GM12875 (cell line): ENCODE measurements around the gene CDH5.

Experiments used
- H3K4me3 ChIP-seq: one replicate; pipeline ENCODE4 v1.5.1; 2011; ENCODE audit warnings: low read depth, low read length, control low read depth
- TF ChIP-seq, protein P1 (sequence below): IDR thresholded peaks from 2 replicates; pipeline ENCODE4 v1.5.1; 2011; ENCODE audit warnings: low read depth, mild to moderate bottlenecking, control low read depth, inconsistent platforms, low read length, moderate library complexity, borderline replicate concordance; ENCODE audit not compliant: insufficient read depth

Gene CDH5

DNA sequence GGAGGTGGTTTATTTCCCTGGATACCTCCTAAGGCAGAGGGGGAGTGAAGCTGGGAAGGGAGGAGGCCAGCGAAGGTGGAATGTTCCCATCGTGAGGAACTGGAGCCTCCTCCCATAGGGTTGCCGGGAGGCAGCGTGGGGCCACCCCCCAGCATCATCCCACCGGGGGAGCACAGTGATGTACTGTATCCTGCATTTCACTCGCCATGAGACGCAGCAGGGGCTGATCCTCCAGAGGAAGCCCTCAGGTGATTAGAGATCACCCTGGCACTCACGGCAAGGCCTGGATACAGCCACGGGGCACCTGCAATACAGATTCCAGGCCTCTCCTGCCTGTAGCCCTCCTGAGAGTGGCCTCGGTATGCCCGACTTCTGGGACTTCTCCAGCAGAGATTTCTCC lies 35.1 kb downstream of the CDH5 start:
- TF ChIP-seq, protein P1, sequence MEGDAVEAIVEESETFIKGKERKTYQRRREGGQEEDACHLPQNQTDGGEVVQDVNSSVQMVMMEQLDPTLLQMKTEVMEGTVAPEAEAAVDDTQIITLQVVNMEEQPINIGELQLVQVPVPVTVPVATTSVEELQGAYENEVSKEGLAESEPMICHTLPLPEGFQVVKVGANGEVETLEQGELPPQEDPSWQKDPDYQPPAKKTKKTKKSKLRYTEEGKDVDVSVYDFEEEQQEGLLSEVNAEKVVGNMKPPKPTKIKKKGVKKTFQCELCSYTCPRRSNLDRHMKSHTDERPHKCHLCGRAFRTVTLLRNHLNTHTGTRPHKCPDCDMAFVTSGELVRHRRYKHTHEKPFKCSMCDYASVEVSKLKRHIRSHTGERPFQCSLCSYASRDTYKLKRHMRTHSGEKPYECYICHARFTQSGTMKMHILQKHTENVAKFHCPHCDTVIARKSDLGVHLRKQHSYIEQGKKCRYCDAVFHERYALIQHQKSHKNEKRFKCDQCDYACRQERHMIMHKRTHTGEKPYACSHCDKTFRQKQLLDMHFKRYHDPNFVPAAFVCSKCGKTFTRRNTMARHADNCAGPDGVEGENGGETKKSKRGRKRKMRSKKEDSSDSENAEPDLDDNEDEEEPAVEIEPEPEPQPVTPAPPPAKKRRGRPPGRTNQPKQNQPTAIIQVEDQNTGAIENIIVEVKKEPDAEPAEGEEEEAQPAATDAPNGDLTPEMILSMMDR = no peak
- no peak overlapping the region for H3K4me3 ChIP-seq

DNA sequence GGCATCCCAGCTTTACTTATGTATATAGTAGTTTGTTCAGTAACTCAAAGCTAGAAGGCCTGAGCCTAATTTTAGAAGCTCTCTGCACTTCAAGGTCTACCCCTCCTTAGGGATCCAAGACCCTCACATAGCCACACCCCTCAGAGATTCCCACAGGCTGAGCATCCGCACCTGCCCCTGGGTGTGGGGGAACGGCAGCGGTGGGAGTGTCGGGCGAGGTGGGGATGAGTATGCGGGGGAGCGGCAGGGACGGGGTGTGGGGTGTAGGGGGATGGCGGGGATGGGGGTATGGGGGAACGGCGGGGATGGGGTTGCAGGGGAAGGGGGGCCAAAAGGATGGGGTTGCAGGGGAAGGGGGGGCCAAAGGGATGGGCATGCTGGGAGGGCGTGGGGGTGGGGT lies 35.7 kb downstream of the CDH5 start:
- TF ChIP-seq, protein P1 = no peak
- no peak overlapping the region for H3K4me3 ChIP-seq

DNA sequence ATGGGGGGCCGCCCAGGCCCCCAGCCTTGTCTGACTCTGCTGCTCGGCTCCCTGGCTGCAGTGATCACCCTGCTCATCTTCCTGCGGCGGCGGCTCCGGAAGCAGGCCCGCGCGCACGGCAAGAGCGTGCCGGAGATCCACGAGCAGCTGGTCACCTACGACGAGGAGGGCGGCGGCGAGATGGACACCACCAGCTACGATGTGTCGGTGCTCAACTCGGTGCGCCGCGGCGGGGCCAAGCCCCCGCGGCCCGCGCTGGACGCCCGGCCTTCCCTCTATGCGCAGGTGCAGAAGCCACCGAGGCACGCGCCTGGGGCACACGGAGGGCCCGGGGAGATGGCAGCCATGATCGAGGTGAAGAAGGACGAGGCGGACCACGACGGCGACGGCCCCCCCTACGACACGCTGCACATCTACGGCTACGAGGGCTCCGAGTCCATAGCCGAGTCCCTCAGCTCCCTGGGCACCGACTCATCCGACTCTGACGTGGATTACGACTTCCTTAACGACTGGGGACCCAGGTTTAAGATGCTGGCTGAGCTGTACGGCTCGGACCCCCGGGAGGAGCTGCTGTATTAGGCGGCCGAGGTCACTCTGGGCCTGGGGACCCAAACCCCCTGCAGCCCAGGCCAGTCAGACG lies 36.2 kb downstream of the CDH5 start:
- H3K4me3 ChIP-seq = no peak overlapping the region
- TF ChIP-seq, protein P1 = no peak

DNA sequence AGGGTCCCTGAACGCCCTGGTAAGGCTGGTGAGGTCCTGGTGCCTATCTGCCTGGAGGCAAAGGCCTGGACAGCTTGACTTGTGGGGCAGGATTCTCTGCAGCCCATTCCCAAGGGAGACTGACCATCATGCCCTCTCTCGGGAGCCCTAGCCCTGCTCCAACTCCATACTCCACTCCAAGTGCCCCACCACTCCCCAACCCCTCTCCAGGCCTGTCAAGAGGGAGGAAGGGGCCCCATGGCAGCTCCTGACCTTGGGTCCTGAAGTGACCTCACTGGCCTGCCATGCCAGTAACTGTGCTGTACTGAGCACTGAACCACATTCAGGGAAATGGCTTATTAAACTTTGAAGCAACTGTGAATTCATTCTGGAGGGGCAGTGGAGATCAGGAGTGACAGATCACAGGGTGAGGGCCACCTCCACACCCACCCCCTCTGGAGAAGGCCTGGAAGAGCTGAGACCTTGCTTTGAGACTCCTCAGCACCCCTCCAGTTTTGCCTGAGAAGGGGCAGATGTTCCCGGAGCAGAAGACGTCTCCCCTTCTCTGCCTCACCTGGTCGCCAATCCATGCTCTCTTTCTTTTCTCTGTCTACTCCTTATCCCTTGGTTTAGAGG lies 37.1 kb downstream of the CDH5 start:
- H3K4me3 ChIP-seq = no peak overlapping the region
- TF ChIP-seq, protein P1 = no peak

DNA sequence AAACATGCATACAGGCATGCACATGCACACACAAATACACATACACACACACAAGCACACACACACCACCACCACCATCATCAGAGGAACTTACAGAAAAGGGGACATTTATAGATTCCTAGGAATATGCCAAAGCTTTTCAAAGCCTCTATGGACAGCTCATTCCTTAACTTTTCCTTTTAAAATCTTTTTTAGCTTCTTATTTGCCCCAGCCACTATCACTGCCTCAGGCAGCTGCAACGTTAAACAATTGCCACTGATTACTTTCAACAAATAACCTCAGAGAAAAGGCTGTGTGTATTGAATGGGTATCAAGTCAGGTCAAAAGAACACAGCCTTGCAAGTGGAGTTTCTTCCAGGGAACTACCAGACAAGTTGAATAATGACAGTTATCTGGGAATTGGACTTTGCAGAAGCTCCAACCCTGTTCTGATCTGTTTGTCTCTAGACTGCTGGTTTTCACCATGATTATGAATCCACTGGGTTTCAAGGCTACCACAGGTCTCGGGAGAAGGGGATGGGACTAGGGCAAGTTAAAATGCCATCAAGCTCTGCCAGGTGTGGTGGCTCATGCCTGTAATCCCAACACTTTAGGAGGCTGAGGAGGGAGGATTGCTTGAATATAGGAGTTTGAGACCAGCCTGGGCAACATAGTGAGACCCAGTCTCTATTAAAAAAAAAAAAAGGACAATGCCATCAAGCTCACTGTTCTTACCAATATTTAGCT lies 38.7 kb downstream of the CDH5 start:
- TF ChIP-seq, protein P1 = no peak

DNA sequence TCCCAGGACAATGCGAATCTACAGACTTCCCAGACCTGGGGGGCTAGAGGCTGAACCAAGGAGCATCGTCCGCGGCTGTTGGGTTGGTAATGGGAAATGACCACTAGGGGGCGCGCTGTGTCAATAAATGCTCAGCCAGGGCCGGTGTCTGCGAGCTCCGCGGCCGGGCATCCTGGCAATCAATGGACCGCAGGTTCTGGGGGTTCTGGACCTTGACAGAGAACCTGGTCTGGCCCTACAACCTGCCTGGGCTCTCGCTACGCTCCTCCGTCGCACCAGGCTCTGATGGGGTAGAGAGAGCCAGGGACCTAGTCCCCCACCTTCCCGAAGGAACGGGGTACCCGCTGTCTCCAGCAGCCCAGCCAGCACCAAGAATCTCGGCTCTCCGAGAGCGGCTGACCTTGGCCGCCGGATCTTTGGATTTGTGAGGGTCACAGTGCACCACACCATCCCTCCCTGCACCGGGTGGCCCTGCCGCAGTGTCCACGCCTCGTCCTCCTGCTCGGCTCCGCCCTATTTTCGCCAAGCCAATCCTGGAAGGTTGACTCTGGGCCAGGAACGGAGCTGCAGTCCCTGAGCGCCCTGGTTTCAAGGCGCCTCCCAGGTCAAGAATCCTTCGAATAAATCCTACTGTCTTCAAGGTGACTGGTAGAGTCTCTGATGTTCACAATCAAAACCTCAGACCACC lies 40.2 kb downstream of the CDH5 start:
- H3K4me3 ChIP-seq = no peak overlapping the region
- TF ChIP-seq, protein P1 = peak; percentile 77

More for the DNA sequence above, 38.7 kb downstream of the CDH5 start:
- H3K4me3 ChIP-seq = no peak overlapping the region
